ENCODE data around the gene C7. TPM values are rescaled to one million over a fixed set of nuclear protein-coding genes. Genes with fewer than 3 reads are reported as not detected.
A peak's percentile ranks its signal among the peaks of the same experiment; 100 is the strongest.

Gene C7
- total RNA-seq, 1 experiment from 2014 or later, result 0.84 TPM

DNA sequence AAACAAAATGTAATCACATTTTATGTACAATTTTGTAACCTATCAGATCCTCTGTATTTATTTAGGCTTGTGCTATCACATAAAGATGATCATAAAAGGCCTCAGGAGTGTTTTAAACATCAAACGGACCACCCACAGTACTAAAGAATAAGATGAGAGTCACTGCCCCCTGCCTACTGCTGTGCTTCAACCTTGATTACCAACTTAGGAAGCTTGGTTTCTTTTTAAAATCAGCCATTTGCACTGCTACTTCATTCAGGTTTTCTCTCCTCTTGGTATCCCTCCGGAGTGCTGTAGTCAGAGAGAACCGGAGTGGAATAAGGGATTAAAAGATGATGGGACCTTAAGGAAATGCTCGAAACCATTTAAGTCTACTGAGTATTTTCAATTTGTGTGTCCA lies 6.9 kb downstream of the C7 start:
- DNase-seq (ENCODE audit: low read depth), result no peak

GRCh38 chr5:40928886-40929448 lies 19.7 kb downstream of the C7 start:
- peak; percentile 60 for DNase-seq (ENCODE audit: low read depth)

GRCh38 chr5:40932766-40933165 lies 23.5 kb downstream of the C7 start:
- DNase-seq (ENCODE audit: low read depth), result no peak

GRCh38 chr5:40937075-40937474 lies 27.8 kb downstream of the C7 start:
- no peak for DNase-seq (ENCODE audit: low read depth)

- no peak for DNase-seq (ENCODE audit: low read depth)
Observed at GRCh38 chr5:40939753-40940152, 30.5 kb downstream of the C7 start.

GRCh38 chr5:40945111-40945510 lies 35.8 kb downstream of the C7 start:
- no peak for DNase-seq (ENCODE audit: low read depth)

- peak; percentile 52 for DNase-seq (ENCODE audit: low read depth)
Observed at GRCh38 chr5:40955313-40955712, 46.0 kb downstream of the C7 start.

DNA sequence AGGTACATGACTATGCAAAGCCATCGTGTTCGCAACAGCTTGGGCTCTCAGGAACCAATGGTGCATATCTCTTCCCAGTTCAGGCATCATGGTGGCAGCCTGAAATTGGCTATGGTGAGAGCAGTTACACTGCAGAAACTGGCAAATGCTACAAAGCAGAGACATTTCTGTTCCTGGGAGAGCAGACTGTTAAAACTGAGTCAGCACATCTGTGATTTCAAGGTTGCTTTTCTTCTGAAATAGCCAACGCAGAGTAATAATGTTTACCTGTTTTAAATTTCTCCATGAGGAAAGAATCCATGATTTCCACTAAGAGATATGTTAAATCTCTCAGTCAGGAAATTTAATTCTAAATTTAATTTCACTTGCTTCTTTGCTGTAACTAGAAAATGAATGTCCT lies 47.8 kb downstream of the C7 start:
- DNase-seq (ENCODE audit: low read depth), result no peak

- peak; percentile 55 for DNase-seq (ENCODE audit: low read depth)
Observed at GRCh38 chr5:40958811-40959210, 49.5 kb downstream of the C7 start.

DNA sequence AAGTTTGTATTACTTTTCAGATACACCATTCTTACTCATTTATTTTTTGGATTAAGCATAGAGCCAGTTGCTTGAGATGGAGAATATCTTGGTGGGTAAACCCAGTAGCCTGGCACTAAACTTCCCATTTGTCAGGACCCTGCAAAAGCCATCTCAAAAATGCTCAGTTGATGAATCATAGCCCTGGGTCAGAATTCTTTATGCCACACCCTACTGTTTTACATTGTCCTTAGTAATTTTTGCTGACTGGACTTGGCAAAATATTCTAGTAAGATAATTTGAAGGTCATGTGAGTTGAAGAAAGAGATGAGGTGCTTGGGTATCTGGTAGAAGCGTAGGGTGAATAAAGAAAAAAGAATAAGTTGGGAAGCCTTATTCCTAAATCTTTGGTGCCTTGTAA lies 50.7 kb downstream of the C7 start:
- DNase-seq (ENCODE audit: low read depth), result peak; percentile 36

DNA sequence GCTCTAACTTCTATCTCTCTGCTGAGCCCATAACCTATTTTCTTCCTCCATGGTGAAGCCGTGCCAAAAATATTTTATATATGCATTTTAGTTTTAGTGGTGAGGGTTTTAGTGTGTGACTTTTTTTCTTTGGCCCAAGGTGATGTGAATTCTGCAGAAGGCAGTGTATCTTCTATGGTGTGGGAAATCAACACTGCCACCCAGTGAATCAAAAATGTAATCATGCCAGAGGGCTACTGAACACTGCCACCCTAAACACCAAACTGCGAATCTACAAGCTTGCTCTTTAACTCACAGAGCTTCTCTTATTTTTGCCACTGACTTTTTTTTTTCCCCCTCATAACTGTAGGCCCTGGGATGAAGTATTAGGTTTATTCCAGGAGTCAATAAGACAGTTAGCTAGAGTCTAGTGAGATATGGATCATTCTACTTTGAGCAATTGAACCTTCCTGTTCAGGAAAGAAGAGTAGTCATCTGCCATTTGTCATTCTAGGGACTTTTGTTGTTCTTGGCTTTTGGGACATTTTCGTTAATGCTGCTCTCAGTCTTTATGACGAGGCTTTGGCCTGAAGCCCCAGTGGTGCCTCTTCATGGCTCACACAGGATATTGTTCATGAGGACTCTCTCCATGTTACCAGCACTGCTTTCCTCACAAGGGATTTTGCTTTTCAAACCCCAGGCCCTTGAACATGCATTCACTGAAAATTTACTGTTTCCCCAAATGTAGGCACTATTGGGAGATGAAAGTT lies 53.1 kb downstream of the C7 start:
- peak; percentile 17 for DNase-seq (ENCODE audit: low read depth)

GRCh38 chr5:40972434-40972833 lies 63.1 kb downstream of the C7 start:
- no peak for DNase-seq (ENCODE audit: low read depth)

GRCh38 chr5:40973364-40974004 lies 64.2 kb downstream of the C7 start:
- no peak for DNase-seq (ENCODE audit: low read depth)

GRCh38 chr5:40976041-40976440 lies 66.7 kb downstream of the C7 start:
- no peak for DNase-seq (ENCODE audit: low read depth)

DNA sequence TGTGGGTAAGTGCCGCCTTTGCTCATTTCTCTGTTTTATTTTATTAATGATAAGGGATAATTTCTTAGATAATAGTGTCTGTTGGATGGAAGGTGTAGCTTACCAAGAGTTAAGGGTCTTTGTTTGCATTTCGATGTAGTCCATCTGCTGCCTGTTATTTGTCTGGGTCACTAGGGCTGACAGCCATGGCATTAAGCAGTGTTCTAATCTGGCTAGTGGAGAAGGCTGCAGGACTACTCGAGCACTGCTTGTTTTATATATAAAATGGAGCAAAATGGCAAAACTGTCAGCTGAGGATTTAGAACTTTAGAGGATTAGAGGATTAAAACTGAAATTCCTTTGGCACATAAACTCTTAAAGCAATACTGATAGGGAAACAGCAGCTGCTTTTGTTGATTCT lies 67.5 kb downstream of the C7 start:
- no peak for DNase-seq (ENCODE audit: low read depth)

- no peak for DNase-seq (ENCODE audit: low read depth)
Observed at GRCh38 chr5:40981420-40981819, 72.1 kb downstream of the C7 start.

DNA sequence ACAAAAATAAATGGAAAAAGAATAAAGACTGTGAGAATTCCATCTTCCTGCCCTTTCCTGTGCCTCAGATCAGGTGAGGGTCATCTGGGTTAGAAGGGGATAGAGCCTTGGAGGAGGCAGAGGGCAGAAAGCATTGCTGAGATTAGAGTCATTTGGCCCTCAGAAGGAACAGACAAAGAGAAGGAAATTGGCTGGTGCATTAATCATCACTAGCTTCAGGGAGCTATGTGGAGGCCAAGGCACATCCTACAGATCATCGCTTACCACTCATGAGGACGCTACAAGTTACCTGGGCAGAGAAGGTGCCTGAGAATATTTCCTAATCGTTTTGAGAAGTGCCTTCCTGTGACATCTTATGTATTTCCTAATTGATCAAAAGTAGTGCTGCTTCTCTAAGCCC lies 74.5 kb downstream of the C7 start:
- DNase-seq (ENCODE audit: low read depth), result peak; percentile 71

- DNase-seq (ENCODE audit: low read depth), result peak; percentile 83
Observed at GRCh38 chr5:40984884-40985283, 75.6 kb downstream of the C7 start.

- no peak for DNase-seq (ENCODE audit: low read depth)
Observed at GRCh38 chr5:40985501-40985900, 76.2 kb downstream of the C7 start.

GRCh38 chr5:40986666-40987065 lies 77.4 kb downstream of the C7 start:
- DNase-seq (ENCODE audit: low read depth), result no peak

DNA sequence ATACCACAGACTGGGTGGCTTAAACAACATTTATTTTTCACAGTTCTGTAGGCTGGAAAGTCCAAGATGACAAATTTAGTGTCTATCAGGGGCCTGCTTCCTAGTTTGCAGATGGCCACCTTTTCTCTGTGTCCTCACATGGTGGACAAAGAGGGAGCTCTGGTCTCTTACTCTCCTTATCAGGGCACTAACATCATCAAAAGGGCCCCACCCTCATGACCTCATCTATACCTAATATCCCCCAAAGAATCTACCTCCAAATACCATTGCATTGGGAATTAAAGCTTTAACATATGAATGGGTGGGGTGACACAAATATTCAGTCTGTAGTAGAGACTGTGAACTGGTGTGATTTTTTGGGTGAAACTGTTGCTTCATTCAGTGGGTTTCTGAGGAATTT lies 78.1 kb downstream of the C7 start:
- DNase-seq (ENCODE audit: low read depth), result no peak

- DNase-seq (ENCODE audit: low read depth), result peak; percentile 85
Observed at GRCh38 chr5:40988746-40989510, 79.6 kb downstream of the C7 start.
